HCT116 (cell line): ENCODE measurements around the gene TPSD1. TPM values are rescaled to one million over a fixed set of nuclear protein-coding genes. Genes with fewer than 3 reads are reported as not detected.
"Not testable (repeated sequence)": the region's sequence is repeated elsewhere in the genome, so short reads cannot be mapped to it uniquely, and the experiment has no call there.

Source experiments
- ATAC-seq: fragments of 200-7000 bp; cut with Tn5 transposase; 2 replicates; pipeline ENCODE4 v1.9.1; 2020; ENCODE audit warnings: mild to moderate bottlenecking, moderate library complexity
- BruUV-seq: library from RNA; stranded (reverse); fragments of 400-500 nt; replicated peaks from 2 replicates; lab custom pipeline; 2021; lab: Mats Ljungman, UMichigan
- CTCF ChIA-PET: fragments of 300-600 bp; sonication (Branson Sonifier 250); formaldehyde crosslinking; loops from one replicate; lab custom pipeline; 2021; ENCODE audit warnings: antibody characterized with exemption; lab: Charles Lee
- POLR2A ChIA-PET: fragments of 300-600, 350-600 bp; sonication (Branson Sonifier 250); formaldehyde crosslinking; loops from one replicate; lab custom pipeline; 2021; ENCODE audit warnings: antibody characterized with exemption; lab: Charles Lee
- RAD21 ChIA-PET, 2 experiments: fragments of 300-600 bp; sonication (Branson Sonifier 250); formaldehyde crosslinking; loops; one replicate each; lab custom pipeline; 2023; ENCODE audit warnings: low total read pairs in 2 of 2; ENCODE audit not compliant: uncharacterized antibody in 2 of 2, unreplicated experiment in 2 of 2, low non-redundant PET in 1 of 2; lab: Charles Lee
- DNase-seq: peaks from one replicate; pipeline ENCODE4 v3.0.0-alpha.2; 2010; ENCODE audit warnings: low read depth, low spot score
- H2AFZ ChIP-seq: fragments of 200-600 bp; shearing (Covaris generic), sonication (generic); 2 replicates; pipeline ENCODE4 v1.6.1; 2017; ENCODE audit warnings: low read depth, mixed run types, mixed read lengths, antibody characterized with exemption, low read length; ENCODE audit not compliant: poor library complexity, severe bottlenecking
- H3K27ac ChIP-seq: 2 replicates; pipeline ENCODE4 v1.5.1; 2012; ENCODE audit warnings: low read depth, low read length
- H3K27me3 ChIP-seq: fragments of 200-600 bp; sonication (generic); 2 replicates; pipeline ENCODE4 v1.6.1; 2016; ENCODE audit warnings: mixed run types, low read length, mixed read lengths; ENCODE audit not compliant: insufficient read depth
- H3K36me3 ChIP-seq, 2 experiments: fragments of 200-500 bp in 1 of 2; fragments of 200-600 bp in 1 of 2; sonication (Bioruptor generic) in 1 of 2; sonication (generic) in 1 of 2; 2 replicates each; pipeline versions ENCODE4 v1.5.1 to v1.6.1; 2014 to 2016; ENCODE audit warnings: low read length in 2 of 2, inconsistent platforms in 1 of 2, mixed read lengths in 1 of 2, mixed run types in 1 of 2; ENCODE audit not compliant: insufficient read depth in 2 of 2, control insufficient read depth in 1 of 2
- H3K4me1 ChIP-seq, 2 experiments: fragments of 200-600 bp in 1 of 2; sonication (generic) in 1 of 2; 2 replicates each; pipeline versions ENCODE4 v1.5.1 to v1.6.1; 2012 to 2017; ENCODE audit warnings: low read length in 2 of 2, inconsistent platforms in 1 of 2, mild to moderate bottlenecking in 1 of 2, mixed read lengths in 1 of 2, mixed run types in 1 of 2, moderate library complexity in 1 of 2; ENCODE audit not compliant: insufficient read depth in 2 of 2, control insufficient read depth in 1 of 2
- H3K4me2 ChIP-seq: fragments of 200-600 bp; sonication (generic); 2 replicates; pipeline ENCODE4 v1.6.1; 2017; ENCODE audit warnings: mixed run types, low read length, mixed read lengths
- H3K4me3 ChIP-seq, 2 experiments: fragments of 200-600 bp in 1 of 2; sonication (generic) in 1 of 2; replicated peaks in 1 of 2; 2 replicates each; pipeline ENCODE4 v1.5.1; 2011 to 2016; ENCODE audit warnings: low read length in 2 of 2, control low read depth in 1 of 2, low read depth in 1 of 2, mild to moderate bottlenecking in 1 of 2, mixed read lengths in 1 of 2, mixed run types in 1 of 2
- H3K79me2 ChIP-seq: fragments of 200-600 bp; sonication (generic); 2 replicates; pipeline ENCODE4 v1.6.1; 2017; ENCODE audit warnings: mild to moderate bottlenecking, mixed run types, low read length, moderate library complexity, mixed read lengths; ENCODE audit not compliant: insufficient read depth
- H3K9ac ChIP-seq: fragments of 200-600 bp; sonication (generic); 2 replicates; pipeline ENCODE4 v1.6.1; 2016; ENCODE audit warnings: low read length, mixed read lengths
- H3K9me2 ChIP-seq: fragments of 200-600 bp; sonication (generic), shearing (Covaris generic); 2 replicates; pipeline ENCODE4 v1.6.1; 2017; ENCODE audit warnings: mixed run types, mild to moderate bottlenecking, moderate library complexity; ENCODE audit not compliant: insufficient read depth
- H3K9me3 ChIP-seq, 2 experiments: fragments of 200-500 bp in 1 of 2; fragments of 200-600 bp in 1 of 2; sonication (Bioruptor generic) in 1 of 2; sonication (generic) in 1 of 2; 2 replicates each; pipeline ENCODE4 v1.6.1; 2014 to 2017; ENCODE audit warnings: low read length in 2 of 2, mixed read lengths in 2 of 2, inconsistent platforms in 1 of 2, low read depth in 1 of 2, mild to moderate bottlenecking in 1 of 2, mixed run types in 1 of 2, moderate library complexity in 1 of 2; ENCODE audit not compliant: control insufficient read depth in 1 of 2, insufficient read depth in 1 of 2
- H4K20me1 ChIP-seq: fragments of 200-600 bp; sonication (generic), shearing (Covaris generic); 2 replicates; pipeline ENCODE4 v1.6.1; 2017; ENCODE audit warnings: mixed run types, mild to moderate bottlenecking, moderate library complexity; ENCODE audit not compliant: insufficient read depth
- CBX3 ChIP-seq: IDR thresholded peaks from 2 replicates; pipeline ENCODE4 v1.6.1; 2012; ENCODE audit warnings: low read depth
- EGR1 ChIP-seq: IDR thresholded peaks from 2 replicates; pipeline ENCODE4 v1.6.1; 2012; ENCODE audit warnings: low read depth
- ELF1 ChIP-seq: IDR thresholded peaks from 2 replicates; pipeline ENCODE4 v1.6.1; 2012; ENCODE audit warnings: low read depth, borderline replicate concordance
- EZH2 ChIP-seq: fragments of 200-600 bp; sonication (generic); IDR thresholded peaks from 2 replicates; pipeline ENCODE4 v1.6.1; 2017; ENCODE audit warnings: antibody characterized with exemption, mixed run types
- EZH2phosphoT487 ChIP-seq: fragments of 200-600 bp; IDR thresholded peaks from 2 replicates; pipeline ENCODE4 v1.6.1; 2018; ENCODE audit warnings: antibody characterized with exemption, borderline replicate concordance
- JUND ChIP-seq: IDR thresholded peaks from 2 replicates; pipeline ENCODE4 v1.6.1; 2012
- RAD21 ChIP-seq: IDR thresholded peaks from 2 replicates; pipeline ENCODE4 v1.6.1; 2012; ENCODE audit warnings: low read depth, mild to moderate bottlenecking
- SRF ChIP-seq: IDR thresholded peaks from 2 replicates; pipeline ENCODE4 v1.6.1; 2012; ENCODE audit warnings: low read depth
- ZFX ChIP-seq: fragments of 450-650 bp; IDR thresholded peaks from 2 replicates; pipeline ENCODE4 v1.6.1; 2017
- intact Hi-C: fragments of 100-400 bp; cut with micrococcal nuclease; formaldehyde crosslinking; loops from 2 replicates; pipeline ENCODE4 v1.10.0; 2022
- total RNA-seq: library from RNA; stranded (reverse); gene quantifications from one replicate; pipeline ENCODE4 v1.2.1, GENCODE V29; 2021; ENCODE audit not compliant: unreplicated experiment
- TF ChIP-seq, protein P1 (sequence below): IDR thresholded peaks from 2 replicates; pipeline ENCODE4 v1.6.1; 2011; ENCODE audit warnings: mild to moderate bottlenecking, low read length, moderate library complexity; ENCODE audit not compliant: insufficient replicate concordance; ENCODE audit errors: extremely low read depth
- TF ChIP-seq, protein P2 (sequence below): IDR thresholded peaks from 2 replicates; pipeline ENCODE4 v1.6.1; 2012

Gene TPSD1
- total RNA-seq, 1 experiment from 2014 or later = not detected

DNA sequence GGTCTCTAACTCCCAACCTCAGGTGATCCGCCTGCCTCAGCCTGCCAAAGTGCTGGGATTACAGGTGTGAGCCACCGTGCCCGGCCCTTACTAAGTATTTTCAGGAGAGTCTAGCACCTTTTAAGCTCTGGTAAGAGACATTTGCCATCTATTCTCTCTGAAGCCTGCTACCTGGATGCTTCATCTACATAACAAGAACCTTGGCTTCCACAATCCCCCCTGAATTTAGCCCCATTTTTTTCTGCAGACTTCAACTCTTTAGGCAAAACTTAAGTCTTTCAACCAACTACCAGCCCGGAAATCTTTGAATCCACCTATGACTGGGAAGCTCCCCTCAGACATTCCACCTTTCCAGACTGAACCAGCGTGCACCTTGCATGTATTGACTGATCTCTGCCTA lies 39.6 kb downstream of the TPSD1 start:
- H3K4me1 ChIP-seq = peaks cover 33 to 82% of the 10 kb centered on the region in 2 experiments
- no peaks in the 10 kb centered on the region for H3K9me3 ChIP-seq
- H3K9ac ChIP-seq = no peak overlapping the region
- no peak overlapping the region for H3K27ac ChIP-seq
- no peak for DNase-seq
- H3K4me2 ChIP-seq = 0 out of 2 replicates have a peak overlapping the region, but pooled peaks have one; percentile 70
- no peaks in the 10 kb centered on the region for H3K9me2 ChIP-seq
- POLR2A ChIA-PET = no interaction called here
- no peak overlapping the region for H2AFZ ChIP-seq
- TSS peak; percentile 77 for BruUV-seq
- CTCF ChIA-PET = no interaction called here
- no peaks in the 10 kb centered on the region for H4K20me1 ChIP-seq
- H3K36me3 ChIP-seq = no peaks in the 10 kb centered on the region
- no peak overlapping the region for H3K4me3 ChIP-seq
- H3K79me2 ChIP-seq = no peaks in the 10 kb centered on the region
- TF ChIP-seq SRF (no peak), JUND (no peak), EGR1 (no peak), RAD21 (no peak), EZH2phosphoT487 (no peak), CBX3 (no peak), EZH2 (no peak), ZFX (no peak), ELF1 (no peak)
- TF ChIP-seq, protein P1, sequence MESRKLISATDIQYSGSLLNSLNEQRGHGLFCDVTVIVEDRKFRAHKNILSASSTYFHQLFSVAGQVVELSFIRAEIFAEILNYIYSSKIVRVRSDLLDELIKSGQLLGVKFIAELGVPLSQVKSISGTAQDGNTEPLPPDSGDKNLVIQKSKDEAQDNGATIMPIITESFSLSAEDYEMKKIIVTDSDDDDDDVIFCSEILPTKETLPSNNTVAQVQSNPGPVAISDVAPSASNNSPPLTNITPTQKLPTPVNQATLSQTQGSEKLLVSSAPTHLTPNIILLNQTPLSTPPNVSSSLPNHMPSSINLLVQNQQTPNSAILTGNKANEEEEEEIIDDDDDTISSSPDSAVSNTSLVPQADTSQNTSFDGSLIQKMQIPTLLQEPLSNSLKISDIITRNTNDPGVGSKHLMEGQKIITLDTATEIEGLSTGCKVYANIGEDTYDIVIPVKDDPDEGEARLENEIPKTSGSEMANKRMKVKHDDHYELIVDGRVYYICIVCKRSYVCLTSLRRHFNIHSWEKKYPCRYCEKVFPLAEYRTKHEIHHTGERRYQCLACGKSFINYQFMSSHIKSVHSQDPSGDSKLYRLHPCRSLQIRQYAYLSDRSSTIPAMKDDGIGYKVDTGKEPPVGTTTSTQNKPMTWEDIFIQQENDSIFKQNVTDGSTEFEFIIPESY = no peak
- TF ChIP-seq, protein P2, sequence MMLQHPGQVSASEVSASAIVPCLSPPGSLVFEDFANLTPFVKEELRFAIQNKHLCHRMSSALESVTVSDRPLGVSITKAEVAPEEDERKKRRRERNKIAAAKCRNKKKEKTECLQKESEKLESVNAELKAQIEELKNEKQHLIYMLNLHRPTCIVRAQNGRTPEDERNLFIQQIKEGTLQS = no peak
- TF ChIP-seq, all 23 proteins: peak for 0
- RAD21 ChIA-PET = no interaction called here
- H3K27me3 ChIP-seq = no peaks in the 10 kb centered on the region
- intact Hi-C loops = no loop called here
- ATAC-seq = no peak

- H3K4me3 ChIP-seq = peak overlapping the region in 1 of 2 experiments; percentile 27; a peak in 1 of 4 replicates
- H4K20me1 ChIP-seq, ATAC-seq, H3K9me3 ChIP-seq, H3K79me2 ChIP-seq, BruUV-seq, H3K27me3 ChIP-seq, H2AFZ ChIP-seq, intact Hi-C loops, H3K36me3 ChIP-seq, H3K9me2 ChIP-seq, DNase-seq: not testable (repeated sequence)
- H3K9ac ChIP-seq = peak overlapping the region; percentile 67
- RAD21 ChIA-PET = interaction anchor here in 1 of 2 experiments (0.7 kb wide), 1 partner anchor 445 kb away, joined by 4 read pairs; no protein-coding TSS in a partner anchor
- CTCF ChIA-PET = interaction anchor here (1.0 to 1.1 kb wide), 2 partner anchors 9 to 12 kb away, joined by 4 to 6 read pairs; no protein-coding TSS in a partner anchor
- peaks cover 43 to 86% of the 10 kb centered on the region in 2 experiments for H3K4me1 ChIP-seq
- POLR2A ChIA-PET = interaction anchor here (0.8 to 0.9 kb wide), 3 partner anchors 9 to 62 kb away, joined by 3 to 6 read pairs (median 5); partner anchors contain the start of gene UBE2I
- H3K4me2 ChIP-seq = peak overlapping the region; percentile 70
- H3K27ac ChIP-seq = peak overlapping the region; percentile 83
Measured at GRCh38 chr16:1296688-1297017, 40.8 kb downstream of the TPSD1 start.
